Uterus (tissue), 2 donors: ENCODE data around the gene STKLD1.

Source experiments
- CTCF ChIP-seq, 4 experiments: fragments of 200-600 bp in 2 of 4; fragments of 450-650 bp in 2 of 4; sonication (generic) in 2 of 4; IDR thresholded peaks; one replicate each; pipeline ENCODE4 v1.5.1; 2016 to 2019; ENCODE audit warnings: antibody characterized with exemption in 4 of 4, mild to moderate bottlenecking in 2 of 4, moderate library complexity in 1 of 4
- POLR2A ChIP-seq, 2 donors: fragments of 450-650 bp; IDR thresholded peaks; one replicate each; pipeline ENCODE4 v1.6.1; 2016; ENCODE audit warnings: antibody characterized with exemption in 2 of 2, mild to moderate bottlenecking in 1 of 2, moderate library complexity in 1 of 2

GRCh38 chr9:133397895-133398294 lies 21.7 kb downstream of the STKLD1 start:
- no peak for TF ChIP-seq POLR2A (IDR thresholded peaks at IDR 0.05)
- no peak for TF ChIP-seq CTCF (IDR thresholded peaks at IDR 0.05)
